ENCODE data around the gene NTMT1. TPM values are rescaled to one million over a fixed set of nuclear protein-coding genes. Genes with fewer than 3 reads are reported as not detected.
"Not testable (repeated sequence)": the region's sequence is repeated elsewhere in the genome, so short reads cannot be mapped to it uniquely, and the experiment has no call there.

Gene NTMT1
- total RNA-seq, 2 experiments from 2014 or later, result 50.1 to 69.2 TPM

- CTCF ChIA-PET, result interaction anchor here (0.6 to 0.9 kb wide), 4 partner anchors 15 to 128 kb away, joined by 3 to 5 read pairs (median 4); no protein-coding TSS in a partner anchor
- H3K4me3 Mint-ChIP-seq; POLR2A ChIA-PET; H3K4me1 Mint-ChIP-seq; H3K9me3 Mint-ChIP-seq (ENCODE audit: low read depth); ATAC-seq; H3K36me3 Mint-ChIP-seq (ENCODE audit: low read depth); DNase-seq; intact Hi-C loops (cut with DNase I, micrococcal nuclease); H3K27me3 Mint-ChIP-seq; H3K27ac Mint-ChIP-seq: not testable (repeated sequence)
These were observed 36.3 kb downstream of the NTMT1 start for GRCh38 chr9:129662239-129662638.

- H3K4me3 Mint-ChIP-seq, result peak overlapping the region; percentile 39
- H3K36me3 Mint-ChIP-seq (ENCODE audit: low read depth), result no peaks in the 10 kb centered on the region
- peaks cover 6% of the 10 kb centered on the region for H3K27me3 Mint-ChIP-seq
- H3K27ac Mint-ChIP-seq, result no peak overlapping the region
- intact Hi-C loops (cut with DNase I, micrococcal nuclease), result no loop called here
- DNase-seq (no peak), ATAC-seq (peak; percentile 43)
- no peaks in the 10 kb centered on the region for H3K9me3 Mint-ChIP-seq (ENCODE audit: low read depth)
- CTCF ChIA-PET, result interaction anchor here (0.6 to 1.3 kb wide), 2 partner anchors 40 to 533 kb away, joined by 3 read pairs; no protein-coding TSS in a partner anchor
- H3K4me1 Mint-ChIP-seq, result no peaks in the 10 kb centered on the region
- POLR2A ChIA-PET, result interaction anchor here (1.0 kb wide), 1 partner anchor 8 kb away, joined by 3 read pairs; no protein-coding TSS in a partner anchor
These were observed 38.9 kb downstream of the NTMT1 start for GRCh38 chr9:129664746-129665388.

- Mint-ChIP-seq H3K4me1 (no peaks in the 10 kb centered on the region), H3K27ac (no peak within 1 kb of the TSS), H3K36me3 (ENCODE audit: low read depth) (no peaks in the 10 kb centered on the region), H3K4me3 (peak within 1 kb of the TSS; percentile 39), H3K9me3 (ENCODE audit: low read depth) (no peaks in the 10 kb centered on the region), H3K27me3 (peaks cover 8% of the 10 kb centered on the region)
- POLR2A ChIA-PET, result interaction anchor here (1.0 kb wide), 1 partner anchor 9 kb away, joined by 3 read pairs; no protein-coding TSS in a partner anchor
- CTCF ChIA-PET, result interaction anchor here (0.6 to 1.3 kb wide), 2 partner anchors 41 to 533 kb away, joined by 3 read pairs; no protein-coding TSS in a partner anchor
- DNase-seq (peak; percentile 63), ATAC-seq (peak; percentile 70)
- intact Hi-C loops (cut with DNase I, micrococcal nuclease), result no loop called here
These were observed 39.4 kb downstream of the NTMT1 start, which contains the start of gene PRRX2 for GRCh38 chr9:129665389-129665775. Gene PRRX2, plus strand, starts transcription at chr9:129665647. Its CDS starts 221 bp downstream, at chr9:129665868.

GRCh38 chr9:129665814-129666520 lies 40.0 kb downstream of the NTMT1 start:
- ChIA-PET CTCF (interaction anchor here (1.1 to 1.3 kb wide), 2 partner anchors 41 to 71 kb away, joined by 3 read pairs; no protein-coding TSS in a partner anchor), POLR2A (no interaction called here)
- no peaks in the 10 kb centered on the region for H3K4me1 Mint-ChIP-seq
- no peak overlapping the region for H3K4me3 Mint-ChIP-seq
- no peaks in the 10 kb centered on the region for H3K36me3 Mint-ChIP-seq (ENCODE audit: low read depth)
- H3K9me3 Mint-ChIP-seq (ENCODE audit: low read depth), result no peaks in the 10 kb centered on the region
- DNase-seq (no peak), ATAC-seq (peak; percentile 16)
- peaks cover 8% of the 10 kb centered on the region for H3K27me3 Mint-ChIP-seq
- H3K27ac Mint-ChIP-seq, result no peak overlapping the region
- intact Hi-C loops (cut with DNase I, micrococcal nuclease), result no loop called here

GRCh38 chr9:129666575-129666974 lies 40.6 kb downstream of the NTMT1 start:
- peaks cover 8% of the 10 kb centered on the region for H3K27me3 Mint-ChIP-seq
- intact Hi-C loops (cut with DNase I, micrococcal nuclease), result no loop called here
- H3K4me1 Mint-ChIP-seq, result no peaks in the 10 kb centered on the region
- H3K36me3 Mint-ChIP-seq (ENCODE audit: low read depth), result no peaks in the 10 kb centered on the region
- ChIA-PET POLR2A (no interaction called here), CTCF (interaction anchor here (1.1 to 1.3 kb wide), 2 partner anchors 42 to 71 kb away, joined by 3 read pairs; no protein-coding TSS in a partner anchor)
- H3K27ac Mint-ChIP-seq, result no peak overlapping the region
- no peak overlapping the region for H3K4me3 Mint-ChIP-seq
- ATAC-seq, result no peak
- no peak for DNase-seq
- H3K9me3 Mint-ChIP-seq (ENCODE audit: low read depth), result no peaks in the 10 kb centered on the region

- ATAC-seq (no peak), DNase-seq (no peak)
- H3K36me3 Mint-ChIP-seq (ENCODE audit: low read depth), result no peaks in the 10 kb centered on the region
- no peaks in the 10 kb centered on the region for H3K4me1 Mint-ChIP-seq
- ChIA-PET CTCF (interaction anchor here (1.1 kb wide), 1 partner anchor 70 kb away, joined by 3 read pairs; no protein-coding TSS in a partner anchor), POLR2A (no interaction called here)
- no peaks in the 10 kb centered on the region for H3K9me3 Mint-ChIP-seq (ENCODE audit: low read depth)
- intact Hi-C loops (cut with DNase I, micrococcal nuclease), result no loop called here
- no peak overlapping the region for H3K4me3 Mint-ChIP-seq
- peaks cover 8% of the 10 kb centered on the region for H3K27me3 Mint-ChIP-seq
- H3K27ac Mint-ChIP-seq, result no peak overlapping the region
These were observed 41.4 kb downstream of the NTMT1 start for GRCh38 chr9:129667378-129667777.

GRCh38 chr9:129667850-129668249 lies 41.9 kb downstream of the NTMT1 start:
- ChIA-PET CTCF (no interaction called here), POLR2A (no interaction called here)
- no peaks in the 10 kb centered on the region for H3K9me3 Mint-ChIP-seq (ENCODE audit: low read depth)
- no peak overlapping the region for H3K27ac Mint-ChIP-seq
- no peaks in the 10 kb centered on the region for H3K36me3 Mint-ChIP-seq (ENCODE audit: low read depth)
- H3K27me3 Mint-ChIP-seq, result peaks cover 8% of the 10 kb centered on the region
- DNase-seq (no peak), ATAC-seq (no peak)
- H3K4me3 Mint-ChIP-seq, result no peak overlapping the region
- intact Hi-C loops (cut with DNase I, micrococcal nuclease), result loop anchor here in 1 of 2 experiments (1.0 kb wide), 1 partner anchor 23 kb away; no protein-coding TSS in a partner anchor
- H3K4me1 Mint-ChIP-seq, result no peaks in the 10 kb centered on the region

GRCh38 chr9:129669141-129669718 lies 43.3 kb downstream of the NTMT1 start:
- H3K27me3 Mint-ChIP-seq, result peaks cover 8% of the 10 kb centered on the region
- no peak for ATAC-seq
- CTCF ChIA-PET, result no interaction called here
- H3K9me3 Mint-ChIP-seq (ENCODE audit: low read depth), result no peaks in the 10 kb centered on the region
- no peak overlapping the region for H3K27ac Mint-ChIP-seq
- intact Hi-C loops (cut with DNase I, micrococcal nuclease), result no loop called here
- no peaks in the 10 kb centered on the region for H3K36me3 Mint-ChIP-seq (ENCODE audit: low read depth)
- no peaks in the 10 kb centered on the region for H3K4me1 Mint-ChIP-seq
- H3K4me3 Mint-ChIP-seq, result no peak overlapping the region
- POLR2A ChIA-PET, result no interaction called here
- DNase-seq, result no peak

- no peak for DNase-seq
- no peak for ATAC-seq
- H3K36me3 Mint-ChIP-seq (ENCODE audit: low read depth), result no peaks in the 10 kb centered on the region
- no peak overlapping the region for H3K27ac Mint-ChIP-seq
- ChIA-PET CTCF (no interaction called here), POLR2A (no interaction called here)
- intact Hi-C loops (cut with DNase I, micrococcal nuclease), result no loop called here
- no peak overlapping the region for H3K4me3 Mint-ChIP-seq
- no peaks in the 10 kb centered on the region for H3K4me1 Mint-ChIP-seq
- peaks cover 8% of the 10 kb centered on the region for H3K27me3 Mint-ChIP-seq
- no peaks in the 10 kb centered on the region for H3K9me3 Mint-ChIP-seq (ENCODE audit: low read depth)
These were observed 44.0 kb downstream of the NTMT1 start for GRCh38 chr9:129669946-129670345.

- intact Hi-C loops (cut with DNase I, micrococcal nuclease), result no loop called here
- no peak overlapping the region for H3K27ac Mint-ChIP-seq
- ChIA-PET CTCF (no interaction called here), POLR2A (no interaction called here)
- ATAC-seq (no peak), DNase-seq (no peak)
- no peaks in the 10 kb centered on the region for H3K9me3 Mint-ChIP-seq (ENCODE audit: low read depth)
- H3K4me3 Mint-ChIP-seq, result no peak overlapping the region
- no peaks in the 10 kb centered on the region for H3K36me3 Mint-ChIP-seq (ENCODE audit: low read depth)
- no peaks in the 10 kb centered on the region for H3K4me1 Mint-ChIP-seq
- H3K27me3 Mint-ChIP-seq, result peaks cover 8% of the 10 kb centered on the region
These were observed 45.1 kb downstream of the NTMT1 start for GRCh38 chr9:129671065-129671464.

GRCh38 chr9:129671519-129671918 lies 45.6 kb downstream of the NTMT1 start:
- intact Hi-C loops (cut with DNase I, micrococcal nuclease), result no loop called here
- CTCF ChIA-PET, result interaction anchor here (1.2 kb wide), 1 partner anchor 67 kb away, joined by 3 read pairs; no protein-coding TSS in a partner anchor

More at GRCh38 chr9:129671519-129671918, 45.6 kb downstream of the NTMT1 start:
- Mint-ChIP-seq H3K4me3 (no peak overlapping the region), H3K9me3 (ENCODE audit: low read depth) (no peaks in the 10 kb centered on the region), H3K27me3 (peaks cover 8% of the 10 kb centered on the region), H3K36me3 (ENCODE audit: low read depth) (no peaks in the 10 kb centered on the region), H3K4me1 (no peaks in the 10 kb centered on the region), H3K27ac (no peak overlapping the region)
- POLR2A ChIA-PET, result no interaction called here
- DNase-seq (peak; percentile 43), ATAC-seq (peak; percentile 79)

Data from activated CD4-positive, alpha-beta T cell treated with anti-CD3 and anti-CD28 coated beads for 36 hours (primary cell).